Measurements from ENCODE around the gene CPXM1. TPM values are rescaled to one million over a fixed set of nuclear protein-coding genes. Genes with fewer than 3 reads are reported as not detected.

Gene CPXM1
- total and polyA plus RNA-seq, 10 of the 15 experiments (the other 5 are each of a cell fraction or from before 2014, with no cell fraction given) = 0.22 to 3.9 (median 0.63) TPM; not detected in 2

- TF ChIP-seq CUX1 (IDR thresholded peaks at IDR 0.05; ENCODE audit: insufficient replicate concordance, low read depth, low read length) = no peak
- TF ChIP-seq TCF12 (IDR thresholded peaks at IDR 0.05; ENCODE audit: low read depth, low read length) = no peak
- TF ChIP-seq ATF3 (IDR thresholded peaks at IDR 0.05; ENCODE audit: borderline replicate concordance, extremely low read depth, low read depth, low read length) = no peak
- no peak for TF ChIP-seq MLLT1 (IDR thresholded peaks at IDR 0.05)
- no peak for TF ChIP-seq ZBTB4 (CRISPR knock-in tag; IDR thresholded peaks at IDR 0.05)
- no peak for TF ChIP-seq WRNIP1 (IDR thresholded peaks at IDR 0.05; ENCODE audit: borderline replicate concordance, low read depth, low read length)
- TF ChIP-seq ZNF622 (IDR thresholded peaks at IDR 0.05) = no peak
These were observed 43.4 kb downstream of the CPXM1 start (continued) for GRCh38 chr20:2757001-2757400.
